Ramos (cell line): ENCODE measurements around the gene SGSM1.

ENCODE experiments used
- in situ Hi-C: fragments of 300-500 bp; cut with MboI; formaldehyde crosslinking; loops from one replicate; pipeline ENCODE4 v1.14.3; 2022; ENCODE audit warnings: low sequenced_read_pairs; ENCODE audit not compliant: unreplicated experiment

The SGSM1 gene

DNA sequence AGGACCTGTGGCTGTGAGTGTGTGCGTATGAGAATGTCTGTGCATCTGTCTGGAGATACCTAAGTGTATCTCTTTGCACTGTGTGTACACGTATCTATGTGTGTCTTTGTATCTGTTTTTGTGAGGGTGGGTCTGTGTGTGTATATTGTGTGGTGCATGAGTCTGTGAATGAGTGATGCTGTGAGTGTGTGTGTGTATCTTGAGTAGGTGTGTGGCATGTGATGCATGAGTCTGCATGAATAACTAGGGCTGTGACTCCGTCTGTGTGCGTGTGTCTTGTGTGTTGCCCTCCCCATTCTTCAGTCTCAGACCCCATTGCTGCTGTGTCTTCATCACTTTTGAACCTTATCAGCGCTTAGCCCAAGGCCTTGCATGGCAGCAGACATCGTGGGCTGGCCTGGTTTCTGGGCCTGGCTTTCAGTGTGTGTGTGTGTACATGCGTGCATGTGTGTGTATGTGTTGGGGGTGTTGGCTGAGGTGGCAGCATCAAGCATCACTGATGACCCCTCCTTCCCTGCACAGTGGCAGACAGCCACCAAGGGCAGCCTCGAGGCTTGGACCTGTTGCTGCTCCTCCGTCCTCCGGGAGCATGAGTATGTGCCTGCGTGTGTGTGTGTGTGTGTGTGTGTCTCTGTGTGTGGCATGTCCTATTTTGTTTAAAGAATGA is 1.4 kb downstream of the SGSM1 start:
- in situ Hi-C loops = no loop called here

DNA sequence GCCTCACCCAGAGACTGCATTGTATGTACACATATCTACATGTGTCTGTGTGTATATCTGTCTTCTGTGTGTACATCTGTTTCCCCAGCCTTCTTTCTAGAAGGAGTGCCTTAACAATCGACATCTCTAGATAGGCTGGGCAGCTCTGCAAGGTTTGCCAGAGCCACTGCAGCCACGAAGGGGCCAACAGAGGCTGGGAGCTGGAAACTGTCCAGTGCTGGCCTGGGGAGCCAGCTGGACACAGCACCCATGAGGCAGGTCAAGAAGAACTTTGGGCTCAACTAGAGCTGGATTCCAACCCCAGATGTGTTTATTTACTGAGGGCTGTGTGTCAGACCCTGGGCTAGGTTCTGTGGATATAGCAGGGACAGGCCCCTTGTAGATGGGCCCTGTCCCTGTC is 3.3 kb downstream of the SGSM1 start:
- in situ Hi-C loops = no loop called here

DNA sequence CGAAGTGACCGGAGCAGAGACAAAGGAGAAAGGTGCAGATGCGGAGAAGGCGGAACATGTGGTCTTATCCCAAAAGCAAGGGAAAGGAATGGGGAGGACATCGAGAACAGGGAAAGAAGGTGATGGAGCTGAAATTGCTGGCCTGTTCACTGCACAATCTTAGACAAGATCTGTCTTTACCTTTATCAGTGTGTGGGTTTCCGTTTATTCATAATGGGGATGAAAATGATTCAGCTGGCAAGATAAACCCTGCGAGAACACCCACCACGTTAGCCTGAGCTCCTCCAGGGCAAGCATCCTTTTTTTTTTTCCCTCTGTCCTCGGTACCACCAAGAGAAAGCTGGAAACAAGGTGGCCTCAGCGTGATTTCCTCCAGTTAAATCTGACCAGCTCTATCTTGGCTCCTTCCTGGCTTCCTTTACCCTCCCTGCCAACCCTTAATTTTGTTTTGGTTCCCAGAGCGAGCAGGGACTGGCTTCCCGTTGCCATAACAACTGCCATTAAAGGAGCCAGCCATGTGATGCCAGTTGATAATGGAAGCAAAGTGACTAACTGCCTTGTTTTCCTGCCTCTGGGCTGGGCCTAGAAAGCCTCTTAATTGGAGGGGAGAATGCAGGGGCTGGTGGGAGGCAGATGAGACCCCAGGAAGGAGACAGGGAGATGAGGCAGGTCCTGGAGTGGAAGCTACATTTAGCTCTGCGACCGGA is 4.2 kb downstream of the SGSM1 start:
- in situ Hi-C loops = no loop called here

DNA sequence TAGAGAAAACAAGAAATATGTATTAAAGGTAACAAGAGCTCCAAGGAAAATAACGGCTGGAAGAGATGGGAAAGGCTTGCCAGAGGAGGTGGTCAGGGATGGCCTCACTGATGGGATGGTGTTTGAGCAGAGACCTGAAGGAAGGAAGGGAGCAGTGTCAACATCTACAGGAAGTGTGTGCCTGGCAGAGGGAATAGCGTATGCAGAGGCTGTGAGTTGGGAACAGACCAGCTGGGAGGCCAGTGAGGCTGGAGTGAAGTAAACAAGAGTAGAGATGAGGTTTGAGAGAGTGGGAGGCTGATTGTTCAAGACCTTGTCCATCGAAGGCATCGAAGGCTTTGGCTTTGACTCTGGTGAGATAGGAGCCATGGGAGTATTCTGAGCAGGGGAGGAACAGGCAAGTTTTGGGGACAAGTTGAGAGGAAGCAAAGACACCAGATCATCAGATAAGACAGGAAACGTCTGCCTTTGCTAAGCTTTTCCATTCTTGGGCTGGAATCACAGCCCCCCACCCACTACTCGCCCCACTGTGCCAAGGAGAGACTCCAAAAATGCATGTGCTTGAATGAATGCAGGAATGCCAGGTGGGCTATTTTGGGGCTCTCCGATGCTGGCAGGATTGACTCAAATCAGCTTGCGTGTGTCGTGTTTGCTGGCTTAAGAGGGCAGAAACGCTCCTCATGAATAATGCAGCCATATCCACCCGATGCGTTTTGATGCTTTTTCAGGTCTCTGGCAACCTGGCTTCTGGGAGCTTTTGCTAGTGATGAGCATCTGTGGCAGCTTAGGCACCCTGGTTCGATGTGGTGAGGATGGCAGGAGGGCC is 7.2 kb downstream of the SGSM1 start:
- in situ Hi-C loops = no loop called here

DNA sequence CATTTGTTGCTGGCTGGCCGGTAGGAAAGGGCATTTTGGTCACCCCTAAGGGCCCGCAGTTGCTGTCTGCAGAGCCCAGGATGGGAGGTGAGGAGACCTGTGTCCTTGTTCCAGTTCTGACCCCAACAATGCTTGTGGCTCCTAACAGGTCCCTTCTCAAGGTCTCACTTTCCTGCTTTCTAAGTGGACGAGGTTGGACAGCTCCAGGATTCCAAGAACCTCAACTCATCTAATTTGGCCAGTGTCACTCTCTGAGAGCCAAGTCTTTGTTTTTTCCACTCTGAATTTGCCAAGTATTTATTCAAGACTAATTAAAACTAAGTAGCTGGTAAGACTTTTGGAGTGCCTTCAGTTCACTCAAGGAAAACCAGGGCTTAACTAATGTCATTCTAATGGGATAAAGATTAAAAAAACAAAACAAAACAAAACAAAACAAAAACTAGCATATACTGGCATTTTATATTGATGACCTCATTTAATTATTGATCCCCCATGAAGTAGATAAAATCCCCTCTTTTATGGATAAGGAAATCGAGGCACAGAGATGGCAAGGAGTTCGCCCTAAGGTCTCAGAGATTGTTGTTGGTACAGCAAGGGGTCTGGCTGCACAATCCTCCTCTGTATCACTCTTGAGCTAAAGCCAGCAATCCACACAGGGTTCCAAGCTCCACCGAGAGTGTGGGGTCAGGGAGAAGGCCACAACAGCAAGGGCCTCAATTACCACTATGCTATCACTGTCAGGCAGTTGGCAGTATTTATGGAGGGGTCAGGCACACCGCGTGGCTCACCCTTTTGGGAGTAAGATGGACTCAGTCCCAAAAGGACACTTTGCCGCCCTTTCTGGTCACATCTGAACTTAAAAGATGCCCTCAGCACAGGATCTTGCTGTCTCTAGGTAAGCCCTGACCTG is 8.1 kb downstream of the SGSM1 start:
- in situ Hi-C loops = no loop called here

DNA sequence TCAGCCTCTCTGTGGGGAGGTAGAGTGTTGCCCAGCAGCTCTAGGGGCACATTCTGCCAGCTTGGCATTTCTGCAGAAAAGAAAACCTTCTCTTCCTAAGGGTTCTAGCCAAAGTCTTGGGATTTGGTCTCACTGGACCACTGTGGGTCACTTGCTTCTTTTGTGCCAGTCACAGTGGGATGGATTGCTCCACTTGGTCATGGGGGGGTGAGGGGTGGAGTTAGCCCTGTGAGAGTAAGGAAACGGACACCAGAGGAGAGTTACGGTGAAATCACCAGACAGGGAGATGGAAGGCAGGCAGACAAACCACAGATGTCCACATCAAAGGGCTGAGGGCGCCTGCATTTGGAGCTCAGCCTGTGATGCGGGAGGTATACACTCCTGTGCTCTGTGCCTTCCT is 10.8 kb downstream of the SGSM1 start:
- in situ Hi-C loops = no loop called here

DNA sequence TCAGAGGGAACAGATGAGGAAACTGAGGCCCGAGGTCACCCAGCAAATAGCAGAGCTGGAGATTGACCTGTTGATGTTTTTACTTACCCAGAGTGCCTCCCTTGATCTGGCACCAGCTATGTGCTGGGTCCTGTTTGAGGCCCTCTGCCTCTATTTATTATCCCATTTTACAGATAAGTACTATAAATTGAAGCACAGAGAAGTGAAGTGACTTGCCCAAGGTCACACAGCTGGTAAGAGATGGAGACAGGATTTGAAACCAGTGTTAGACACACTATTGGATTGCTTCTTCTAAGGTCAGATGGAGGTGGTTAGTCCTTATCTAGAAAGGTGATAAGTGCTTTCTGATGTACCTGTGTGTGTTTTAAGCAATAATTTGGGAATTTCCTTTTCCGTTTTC is 13.5 kb downstream of the SGSM1 start:
- in situ Hi-C loops = no loop called here

DNA sequence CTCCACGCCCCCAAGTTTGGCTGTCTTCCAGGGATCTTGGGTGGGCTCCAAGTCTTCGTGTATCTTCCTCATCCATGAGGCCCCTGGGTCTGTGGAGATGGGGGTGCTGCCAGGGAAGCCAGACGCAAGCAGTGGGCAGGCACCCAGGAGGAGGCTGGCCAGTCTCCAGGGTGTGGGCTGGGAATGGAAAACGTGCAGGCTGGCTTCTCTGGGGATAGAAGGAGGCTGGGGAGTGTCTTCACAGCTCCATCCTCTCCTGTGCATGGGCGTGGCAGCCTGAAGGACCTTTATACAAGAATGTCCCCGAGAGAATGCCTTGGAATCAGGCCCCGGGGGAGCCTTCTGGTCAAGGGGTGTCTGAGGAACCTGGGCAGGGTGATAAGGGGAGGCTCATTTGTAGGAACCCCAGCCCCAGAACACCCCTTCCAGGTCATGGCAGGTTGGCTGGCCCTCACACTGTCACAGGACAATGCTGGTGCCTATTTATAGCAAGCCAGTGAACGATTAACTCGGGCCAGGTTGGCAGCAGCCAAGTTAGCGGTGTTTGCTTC is 14.0 kb downstream of the SGSM1 start:
- in situ Hi-C loops = no loop called here

DNA sequence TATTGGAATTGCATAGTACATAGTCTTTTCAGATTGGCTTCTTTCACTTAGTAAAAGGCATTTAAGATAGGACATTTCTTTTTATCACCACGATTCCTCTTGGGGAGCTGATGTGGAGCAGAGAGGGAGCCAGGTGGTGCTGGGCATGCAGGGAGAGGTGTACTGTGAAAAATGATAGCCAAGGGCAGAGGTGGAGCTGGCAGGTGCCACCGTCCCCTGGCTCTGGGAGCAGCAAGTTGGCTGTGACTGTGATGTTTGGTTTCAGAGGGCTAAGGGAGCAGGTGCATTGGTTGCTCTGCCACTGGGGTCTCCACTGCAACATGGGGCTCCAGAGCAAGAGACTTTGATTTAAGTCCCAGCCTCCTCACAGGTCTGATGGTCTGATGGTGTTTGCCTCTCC is 16.5 kb downstream of the SGSM1 start:
- in situ Hi-C loops = no loop called here

DNA sequence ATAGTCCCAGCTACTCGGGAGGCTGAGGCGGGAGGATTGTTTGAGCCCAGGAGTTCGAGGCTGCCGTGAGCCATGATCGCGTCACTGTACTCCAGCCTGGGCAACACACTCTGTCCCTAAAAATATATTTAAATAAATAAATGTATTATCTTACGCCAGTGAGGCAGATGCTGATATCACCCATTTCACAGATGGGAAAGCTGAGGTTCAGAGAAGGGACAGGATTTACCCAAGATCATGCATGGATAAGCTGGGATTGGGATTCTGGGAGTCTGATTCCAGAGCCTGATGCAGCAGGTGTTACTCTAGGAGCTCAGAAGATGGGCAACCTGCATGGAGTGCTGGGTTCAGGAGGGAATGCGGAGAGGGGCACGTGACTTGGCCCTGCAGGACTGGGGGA is 17.8 kb downstream of the SGSM1 start:
- in situ Hi-C loops = no loop called here

DNA sequence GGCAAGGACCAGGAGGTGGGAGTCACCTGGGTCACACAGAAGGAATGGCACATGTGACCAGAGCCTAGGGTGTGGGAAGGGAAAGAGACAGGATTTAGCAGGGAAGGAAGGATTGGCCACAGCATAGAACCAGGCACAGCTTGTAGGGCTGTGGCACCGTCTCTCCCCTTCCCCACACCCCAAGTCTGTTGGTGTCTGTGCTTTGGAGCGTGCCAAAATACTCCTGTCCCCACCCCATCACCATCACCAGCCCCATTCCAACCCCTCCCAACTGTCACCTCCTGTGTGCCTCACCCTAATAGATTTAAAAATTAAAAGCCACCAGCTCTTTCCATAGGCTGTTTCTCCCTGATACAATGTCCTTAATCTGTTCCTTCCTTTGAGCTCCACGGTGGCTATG is 18.2 kb downstream of the SGSM1 start:
- in situ Hi-C loops = no loop called here

DNA sequence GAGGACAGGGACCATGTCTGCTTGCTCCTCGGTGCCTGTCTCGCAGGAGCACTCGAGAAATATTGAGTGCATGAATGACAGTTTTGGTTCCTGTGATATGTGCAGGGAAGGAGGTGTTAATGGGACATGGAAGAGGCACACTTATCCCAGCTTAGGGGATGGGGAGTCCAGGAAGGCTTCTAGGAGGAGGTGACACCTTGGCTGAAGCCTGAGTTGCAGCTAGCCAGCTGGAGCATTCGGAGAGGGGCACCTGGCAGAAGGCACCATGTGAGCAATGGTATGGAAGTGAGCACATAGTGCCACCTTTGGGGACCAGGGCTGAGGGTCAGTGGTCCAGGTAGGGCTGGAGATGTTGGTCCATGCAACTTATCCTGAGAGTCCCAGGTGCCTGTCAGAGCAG is 18.9 kb downstream of the SGSM1 start:
- in situ Hi-C loops = no loop called here

DNA sequence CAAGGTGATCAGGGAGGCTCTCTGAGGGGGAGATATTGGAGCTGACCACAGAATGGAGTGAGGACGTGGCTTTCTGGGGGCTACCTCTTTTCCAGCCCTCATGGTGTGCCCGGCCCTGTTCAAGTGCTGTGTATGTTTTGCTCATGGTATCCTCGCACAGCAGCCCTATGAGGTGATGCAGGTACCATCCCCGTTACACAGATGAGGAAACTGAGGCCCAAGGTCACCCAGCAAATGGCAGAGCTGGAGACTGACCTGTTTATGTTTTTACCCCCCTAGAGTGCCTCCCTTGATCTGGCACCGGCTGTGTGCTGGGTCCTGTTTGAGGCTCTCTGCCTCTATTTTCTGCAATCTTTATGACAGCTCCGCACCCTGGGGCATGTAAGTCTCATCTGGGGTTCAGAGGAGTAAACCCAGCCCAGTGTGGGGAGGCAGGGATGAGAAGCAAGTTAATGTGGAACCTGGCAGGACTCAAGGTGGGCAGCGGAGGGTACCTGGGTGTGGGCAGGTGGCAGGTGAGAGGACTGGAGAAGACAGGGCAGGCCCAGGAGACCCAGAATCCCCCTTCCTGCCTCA is 20.8 kb downstream of the SGSM1 start:
- in situ Hi-C loops = no loop called here

DNA sequence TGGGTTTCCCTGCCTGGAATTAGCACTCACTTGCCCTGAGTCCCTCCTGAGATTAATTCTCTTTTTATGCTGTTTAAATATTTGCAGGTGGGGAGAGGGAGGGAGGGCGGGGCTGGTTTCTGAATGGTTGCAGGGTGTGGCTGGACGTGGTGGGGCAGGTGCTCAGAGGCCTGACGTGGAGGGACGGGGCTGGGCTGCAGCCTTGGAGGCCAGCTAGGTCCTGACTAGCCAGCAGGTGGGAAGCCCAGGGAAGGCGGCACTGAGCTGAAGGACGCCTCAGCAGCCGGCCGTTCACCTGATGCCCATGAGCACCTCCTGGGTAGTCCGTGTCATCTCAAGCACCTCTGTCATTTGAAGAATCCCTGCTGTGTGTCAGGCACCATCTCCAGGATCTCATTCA is 21.3 kb downstream of the SGSM1 start:
- in situ Hi-C loops = no loop called here

DNA sequence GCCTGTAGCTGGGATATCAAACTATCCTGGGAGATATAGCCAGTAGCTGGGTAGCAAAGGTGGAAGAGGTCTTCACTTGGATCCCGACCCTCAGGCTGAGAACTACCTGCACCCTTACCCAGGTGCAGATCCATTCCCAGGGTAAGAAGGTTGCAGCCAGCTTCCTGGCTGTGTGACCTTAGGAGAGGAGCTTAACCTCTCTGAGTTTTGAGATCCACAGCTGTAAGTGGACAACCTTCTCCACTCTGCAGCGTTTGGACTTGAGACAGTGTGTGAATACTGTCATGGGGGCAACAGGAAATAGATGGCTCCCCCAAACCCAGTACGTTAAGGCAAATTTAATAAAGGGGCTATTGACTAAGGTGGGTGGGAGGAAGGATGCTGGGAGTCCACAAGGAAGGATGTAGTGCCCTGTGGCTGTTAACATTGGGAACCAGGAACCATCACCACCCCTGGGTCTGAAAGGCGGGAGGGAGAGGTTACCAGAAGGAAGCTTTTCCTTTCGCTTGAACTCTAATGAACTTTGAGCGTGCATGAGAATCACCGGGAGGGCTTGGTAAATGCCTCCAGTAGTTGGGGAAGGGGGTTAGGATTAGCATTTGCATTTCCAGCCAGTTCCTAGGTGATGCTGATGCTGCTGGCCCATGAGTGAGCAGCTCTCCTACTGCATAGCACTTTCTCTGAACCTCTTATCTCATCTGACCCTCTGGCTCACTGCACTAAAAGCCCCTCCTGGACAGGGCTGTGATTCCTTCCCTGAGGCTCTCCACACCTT is 24.4 kb downstream of the SGSM1 start:
- in situ Hi-C loops = no loop called here

DNA sequence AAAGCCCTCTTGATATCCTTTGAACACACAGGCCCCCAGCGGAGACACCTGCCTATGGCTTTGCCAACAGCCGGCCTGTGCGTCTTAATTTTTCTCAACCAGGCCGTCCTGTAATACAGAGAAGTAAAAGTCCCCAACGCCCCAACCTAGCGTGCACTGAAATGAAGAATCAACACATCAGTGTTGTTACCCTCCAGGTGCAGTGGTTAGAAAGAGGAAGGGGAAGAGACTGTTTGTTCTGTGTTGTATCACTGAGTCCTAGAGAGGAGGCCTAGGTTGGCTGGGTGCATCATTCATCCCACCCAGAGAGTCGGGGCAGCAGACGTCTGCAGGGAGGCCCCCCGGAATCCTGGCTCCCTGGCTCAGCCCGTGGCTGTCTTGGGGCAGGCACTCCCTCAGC is 25.7 kb downstream of the SGSM1 start:
- in situ Hi-C loops = no loop called here

DNA sequence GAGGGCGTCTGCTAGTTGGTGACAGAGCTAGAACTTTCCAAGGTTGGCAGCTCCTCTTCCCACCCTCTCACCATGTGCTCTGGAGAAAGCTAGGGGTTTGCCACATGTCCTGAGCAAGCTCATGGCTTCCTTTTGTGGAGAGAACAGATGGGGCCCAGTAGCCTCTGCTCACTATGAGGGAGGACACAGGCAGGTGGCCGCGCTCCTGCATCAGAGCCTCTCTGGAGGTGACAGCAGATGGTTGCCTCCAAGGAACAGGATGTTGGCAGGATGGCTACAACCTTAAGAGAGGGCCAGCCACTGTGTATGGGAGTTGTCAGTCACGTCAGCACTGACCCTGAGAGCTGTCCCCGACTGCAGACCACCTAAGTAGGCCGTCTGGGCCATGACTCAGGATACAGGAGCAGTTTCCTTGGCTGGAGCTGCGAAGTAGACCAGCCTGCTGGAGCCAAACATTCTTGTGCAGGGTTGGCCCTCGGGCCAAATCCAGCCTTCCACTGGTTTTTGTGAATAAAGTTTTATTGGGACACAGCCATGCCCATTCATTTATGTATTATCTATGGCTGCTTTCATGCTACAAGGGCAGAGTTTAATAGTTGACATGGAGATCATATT is 28.0 kb downstream of the SGSM1 start:
- in situ Hi-C loops = no loop called here

DNA sequence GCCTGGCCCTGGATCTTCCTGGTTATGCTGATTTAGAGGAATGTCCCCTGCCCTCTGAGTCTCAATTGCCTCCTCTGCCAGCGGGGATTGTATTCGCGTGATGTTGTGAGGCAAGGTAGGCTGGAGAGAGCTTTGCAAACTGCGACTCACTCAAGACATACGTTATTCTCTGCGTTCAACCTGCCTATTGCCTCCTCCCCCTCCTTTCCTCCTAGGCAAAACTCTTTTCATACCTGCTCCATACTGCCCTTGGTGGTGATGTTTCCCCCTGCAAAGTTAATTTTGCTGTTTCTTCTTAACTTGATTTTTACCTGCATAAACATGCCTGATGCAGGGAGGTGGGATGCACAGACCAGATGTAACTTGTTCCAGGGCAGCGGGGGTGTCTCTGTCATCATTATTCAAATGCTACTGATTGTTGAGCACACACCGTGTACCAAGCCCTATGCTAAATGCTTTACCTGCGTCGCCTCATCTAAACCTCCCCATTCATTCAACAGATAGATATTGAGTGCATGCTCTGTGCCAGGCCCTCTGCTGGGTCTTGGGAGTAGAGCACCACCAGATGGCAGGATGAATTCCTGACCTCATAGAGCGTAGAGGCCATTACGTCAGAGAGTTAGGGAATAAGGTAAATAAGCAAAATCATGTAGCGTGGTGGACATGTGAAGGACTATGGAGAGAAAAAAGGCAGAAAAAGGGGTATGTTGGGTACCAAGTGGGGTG is 29.0 kb downstream of the SGSM1 start:
- in situ Hi-C loops = no loop called here
